SU-DHL-6 (cell line): ENCODE measurements around the gene LPIN1.

Experiments
- EZH2phosphoT487 ChIP-seq: fragments of 200-600 bp; sonication (generic), shearing (Covaris generic); conservative IDR thresholded peaks from 2 replicates; pipeline ENCODE4 v1.6.1; 2018; ENCODE audit warnings: mild to moderate bottlenecking, antibody characterized with exemption, low read length, moderate library complexity, mixed read lengths
- TF ChIP-seq, protein P1 (sequence below): fragments of 200-600 bp; sonication (generic); IDR thresholded peaks from one replicate; pipeline ENCODE4 v1.5.1; 2017; ENCODE audit warnings: antibody characterized with exemption, mild to moderate bottlenecking, low read length, moderate library complexity; ENCODE audit not compliant: insufficient read depth, poor library complexity, severe bottlenecking

DNA sequence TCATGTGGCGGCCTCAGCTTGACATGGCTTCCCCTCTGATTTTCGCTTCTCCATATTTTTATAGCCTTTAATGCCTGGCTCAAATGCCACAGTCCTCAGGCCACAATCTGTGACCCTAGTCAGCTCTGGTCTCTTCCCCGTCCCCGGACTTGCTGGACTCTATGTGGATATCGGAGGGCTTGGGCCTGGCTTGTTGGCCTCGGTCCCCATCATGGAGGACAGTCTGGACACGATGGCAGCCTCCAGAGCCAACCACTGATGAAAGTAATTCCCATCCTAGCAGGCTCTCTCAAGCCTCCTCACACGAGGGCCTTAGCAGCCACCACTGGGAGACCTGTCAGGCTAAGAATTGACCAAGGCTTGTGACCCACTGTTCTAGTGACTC is 61.6 kb downstream of the LPIN1 start:
- TF ChIP-seq, protein P1, sequence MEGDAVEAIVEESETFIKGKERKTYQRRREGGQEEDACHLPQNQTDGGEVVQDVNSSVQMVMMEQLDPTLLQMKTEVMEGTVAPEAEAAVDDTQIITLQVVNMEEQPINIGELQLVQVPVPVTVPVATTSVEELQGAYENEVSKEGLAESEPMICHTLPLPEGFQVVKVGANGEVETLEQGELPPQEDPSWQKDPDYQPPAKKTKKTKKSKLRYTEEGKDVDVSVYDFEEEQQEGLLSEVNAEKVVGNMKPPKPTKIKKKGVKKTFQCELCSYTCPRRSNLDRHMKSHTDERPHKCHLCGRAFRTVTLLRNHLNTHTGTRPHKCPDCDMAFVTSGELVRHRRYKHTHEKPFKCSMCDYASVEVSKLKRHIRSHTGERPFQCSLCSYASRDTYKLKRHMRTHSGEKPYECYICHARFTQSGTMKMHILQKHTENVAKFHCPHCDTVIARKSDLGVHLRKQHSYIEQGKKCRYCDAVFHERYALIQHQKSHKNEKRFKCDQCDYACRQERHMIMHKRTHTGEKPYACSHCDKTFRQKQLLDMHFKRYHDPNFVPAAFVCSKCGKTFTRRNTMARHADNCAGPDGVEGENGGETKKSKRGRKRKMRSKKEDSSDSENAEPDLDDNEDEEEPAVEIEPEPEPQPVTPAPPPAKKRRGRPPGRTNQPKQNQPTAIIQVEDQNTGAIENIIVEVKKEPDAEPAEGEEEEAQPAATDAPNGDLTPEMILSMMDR = no peak
- TF ChIP-seq EZH2phosphoT487 = no peak
